CD4-positive, alpha-beta T cell treated with Interleukin-4 for 1 hour (primary cell): ENCODE data around the gene PARN.

ENCODE experiments used
- DNase-seq, 2 donors: peaks; one replicate each; pipeline ENCODE4 v3.0.0-alpha.2; 2020 to 2022

PARN gene

GRCh38 chr16:14496786-14497185 is 133.3 kb downstream of the PARN start:
- DNase-seq = no peak

- DNase-seq = no peak
Observed at GRCh38 chr16:14496047-14496770, 133.9 kb downstream of the PARN start.

- no peak for DNase-seq
Observed at GRCh38 chr16:14495213-14496046, 134.6 kb downstream of the PARN start.

- DNase-seq = no peak
Observed at GRCh38 chr16:14494396-14494966, 135.6 kb downstream of the PARN start.

- DNase-seq = no peak
Observed at GRCh38 chr16:14493791-14494190, 136.3 kb downstream of the PARN start.

GRCh38 chr16:14492614-14493013 is 137.4 kb downstream of the PARN start:
- DNase-seq = no peak

- no peak for DNase-seq
Observed at GRCh38 chr16:14491861-14492529, 138.1 kb downstream of the PARN start.

GRCh38 chr16:14490235-14490634 is 139.8 kb downstream of the PARN start:
- no peak for DNase-seq

- no peak for DNase-seq
Observed at GRCh38 chr16:14489460-14489859, 140.6 kb downstream of the PARN start.

GRCh38 chr16:14487579-14487978 is 142.5 kb downstream of the PARN start:
- no peak for DNase-seq

GRCh38 chr16:14486520-14487303 is 143.3 kb downstream of the PARN start:
- DNase-seq = no peak

GRCh38 chr16:14485811-14486519 is 144.1 kb downstream of the PARN start:
- DNase-seq = no peak

GRCh38 chr16:14485121-14485551 is 144.9 kb downstream of the PARN start:
- DNase-seq = no peak

- no peak for DNase-seq
Observed at GRCh38 chr16:14483819-14484385, 146.2 kb downstream of the PARN start.

- no peak for DNase-seq
Observed at GRCh38 chr16:14476183-14476582, 153.9 kb downstream of the PARN start.

GRCh38 chr16:14475370-14476139 is 154.5 kb downstream of the PARN start:
- no peak for DNase-seq

GRCh38 chr16:14473488-14473887 is 156.6 kb downstream of the PARN start:
- no peak for DNase-seq

- no peak for DNase-seq
Observed at GRCh38 chr16:14472357-14472756, 157.7 kb downstream of the PARN start.

GRCh38 chr16:14470788-14471187 is 159.3 kb downstream of the PARN start:
- no peak for DNase-seq

- DNase-seq = no peak
Observed at GRCh38 chr16:14465799-14466198, 164.3 kb downstream of the PARN start.

GRCh38 chr16:14464796-14465195 is 165.3 kb downstream of the PARN start:
- DNase-seq = no peak
